PFSK-1 (cell line): ENCODE measurements around the gene ELAPOR2. TPM values are rescaled to one million over a fixed set of nuclear protein-coding genes. Genes with fewer than 3 reads are reported as not detected.

Experiments
- FOXP2 ChIP-seq: optimal IDR thresholded peaks from 2 replicates; pipeline ENCODE3; 2011; ENCODE audit warnings: borderline replicate concordance, control low read depth, inconsistent platforms; ENCODE audit not compliant: insufficient read depth; ENCODE audit errors: extremely low read length, extremely low read depth
- POLR2AphosphoS5 ChIP-seq: IDR thresholded peaks from 2 replicates; pipeline ENCODE4 v1.6.1; 2012; ENCODE audit warnings: low read depth, mild to moderate bottlenecking, control low read depth, low read length, moderate library complexity
- SIN3A ChIP-seq: IDR thresholded peaks from 2 replicates; pipeline ENCODE4 v1.6.1; 2012; ENCODE audit warnings: mild to moderate bottlenecking, low read length, moderate library complexity, borderline replicate concordance; ENCODE audit not compliant: insufficient read depth
- TAF1 ChIP-seq: IDR thresholded peaks from 2 replicates; pipeline ENCODE4 v1.6.1; 2012; ENCODE audit warnings: low read length, control low read depth, borderline replicate concordance; ENCODE audit not compliant: insufficient read depth
- polyA plus RNA-seq: library from polyadenylated mRNA; unstranded; fragments of >200 nt; gene quantifications from one replicate; pipeline ENCODE4 v1.2.1, GENCODE V29; 2012; ENCODE audit warnings: low read depth, missing spikeins; ENCODE audit not compliant: insufficient read length
- TF ChIP-seq, protein P1 (sequence below), 2 experiments: IDR thresholded peaks; 2 replicates each; pipeline versions ENCODE4 v1.6.1 to v1.8.0; 2011 to 2012; ENCODE audit warnings: low read depth in 2 of 2, low read length in 2 of 2, control low read depth in 1 of 2, inconsistent platforms in 1 of 2, mild to moderate bottlenecking in 1 of 2, moderate library complexity in 1 of 2; ENCODE audit not compliant: insufficient read depth in 1 of 2

ELAPOR2 gene, protein sequence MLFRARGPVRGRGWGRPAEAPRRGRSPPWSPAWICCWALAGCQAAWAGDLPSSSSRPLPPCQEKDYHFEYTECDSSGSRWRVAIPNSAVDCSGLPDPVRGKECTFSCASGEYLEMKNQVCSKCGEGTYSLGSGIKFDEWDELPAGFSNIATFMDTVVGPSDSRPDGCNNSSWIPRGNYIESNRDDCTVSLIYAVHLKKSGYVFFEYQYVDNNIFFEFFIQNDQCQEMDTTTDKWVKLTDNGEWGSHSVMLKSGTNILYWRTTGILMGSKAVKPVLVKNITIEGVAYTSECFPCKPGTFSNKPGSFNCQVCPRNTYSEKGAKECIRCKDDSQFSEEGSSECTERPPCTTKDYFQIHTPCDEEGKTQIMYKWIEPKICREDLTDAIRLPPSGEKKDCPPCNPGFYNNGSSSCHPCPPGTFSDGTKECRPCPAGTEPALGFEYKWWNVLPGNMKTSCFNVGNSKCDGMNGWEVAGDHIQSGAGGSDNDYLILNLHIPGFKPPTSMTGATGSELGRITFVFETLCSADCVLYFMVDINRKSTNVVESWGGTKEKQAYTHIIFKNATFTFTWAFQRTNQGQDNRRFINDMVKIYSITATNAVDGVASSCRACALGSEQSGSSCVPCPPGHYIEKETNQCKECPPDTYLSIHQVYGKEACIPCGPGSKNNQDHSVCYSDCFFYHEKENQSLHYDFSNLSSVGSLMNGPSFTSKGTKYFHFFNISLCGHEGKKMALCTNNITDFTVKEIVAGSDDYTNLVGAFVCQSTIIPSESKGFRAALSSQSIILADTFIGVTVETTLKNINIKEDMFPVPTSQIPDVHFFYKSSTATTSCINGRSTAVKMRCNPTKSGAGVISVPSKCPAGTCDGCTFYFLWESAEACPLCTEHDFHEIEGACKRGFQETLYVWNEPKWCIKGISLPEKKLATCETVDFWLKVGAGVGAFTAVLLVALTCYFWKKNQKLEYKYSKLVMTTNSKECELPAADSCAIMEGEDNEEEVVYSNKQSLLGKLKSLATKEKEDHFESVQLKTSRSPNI
- 0.41 TPM for polyA plus RNA-seq

DNA sequence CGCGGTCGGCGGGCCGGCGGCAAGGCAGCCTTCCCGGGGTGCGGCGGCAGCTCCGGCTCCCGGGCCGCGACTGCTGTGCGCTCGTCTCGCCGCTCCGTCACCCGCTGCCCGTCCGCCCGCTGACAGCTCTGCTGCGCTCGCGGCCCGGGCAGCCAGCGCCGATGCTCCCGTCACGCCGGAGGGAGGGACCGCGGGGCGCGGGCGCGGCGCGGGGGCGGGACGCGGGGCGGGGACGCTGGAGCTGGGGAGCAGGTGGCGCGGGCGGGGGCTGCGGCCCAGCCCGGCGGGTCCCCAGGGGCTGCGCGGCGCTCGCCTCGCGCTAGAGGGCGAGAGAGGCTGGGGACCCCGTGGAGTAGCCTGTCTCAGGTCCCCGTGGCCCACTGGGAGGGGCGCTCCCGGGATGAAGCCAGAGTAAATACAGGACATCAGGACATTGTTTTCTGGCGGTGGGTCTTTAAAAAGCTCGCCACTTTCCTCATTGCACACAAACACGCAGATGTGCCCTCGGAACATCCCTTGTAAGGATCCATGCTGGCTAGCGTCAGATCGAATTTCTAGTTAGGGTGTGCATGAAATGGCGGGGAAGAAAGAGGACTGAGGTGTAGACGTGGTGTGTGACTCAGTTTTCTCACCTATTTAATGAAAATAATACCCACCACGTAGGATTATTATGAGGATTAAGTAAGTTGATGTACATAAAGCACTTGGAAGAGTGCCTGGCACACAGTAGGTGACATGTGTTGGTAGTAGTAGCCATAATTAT lies at the start of gene ELAPOR2:
Gene ELAPOR2, minus strand, starts transcription at position 130 of the 763 bp plus-strand sequence. CDS start 141 bp downstream, outside the sequence.
- TF ChIP-seq POLR2AphosphoS5 (no peak), TAF1 (no peak), SIN3A (no peak), FOXP2 (no peak)
- TF ChIP-seq, protein P1, sequence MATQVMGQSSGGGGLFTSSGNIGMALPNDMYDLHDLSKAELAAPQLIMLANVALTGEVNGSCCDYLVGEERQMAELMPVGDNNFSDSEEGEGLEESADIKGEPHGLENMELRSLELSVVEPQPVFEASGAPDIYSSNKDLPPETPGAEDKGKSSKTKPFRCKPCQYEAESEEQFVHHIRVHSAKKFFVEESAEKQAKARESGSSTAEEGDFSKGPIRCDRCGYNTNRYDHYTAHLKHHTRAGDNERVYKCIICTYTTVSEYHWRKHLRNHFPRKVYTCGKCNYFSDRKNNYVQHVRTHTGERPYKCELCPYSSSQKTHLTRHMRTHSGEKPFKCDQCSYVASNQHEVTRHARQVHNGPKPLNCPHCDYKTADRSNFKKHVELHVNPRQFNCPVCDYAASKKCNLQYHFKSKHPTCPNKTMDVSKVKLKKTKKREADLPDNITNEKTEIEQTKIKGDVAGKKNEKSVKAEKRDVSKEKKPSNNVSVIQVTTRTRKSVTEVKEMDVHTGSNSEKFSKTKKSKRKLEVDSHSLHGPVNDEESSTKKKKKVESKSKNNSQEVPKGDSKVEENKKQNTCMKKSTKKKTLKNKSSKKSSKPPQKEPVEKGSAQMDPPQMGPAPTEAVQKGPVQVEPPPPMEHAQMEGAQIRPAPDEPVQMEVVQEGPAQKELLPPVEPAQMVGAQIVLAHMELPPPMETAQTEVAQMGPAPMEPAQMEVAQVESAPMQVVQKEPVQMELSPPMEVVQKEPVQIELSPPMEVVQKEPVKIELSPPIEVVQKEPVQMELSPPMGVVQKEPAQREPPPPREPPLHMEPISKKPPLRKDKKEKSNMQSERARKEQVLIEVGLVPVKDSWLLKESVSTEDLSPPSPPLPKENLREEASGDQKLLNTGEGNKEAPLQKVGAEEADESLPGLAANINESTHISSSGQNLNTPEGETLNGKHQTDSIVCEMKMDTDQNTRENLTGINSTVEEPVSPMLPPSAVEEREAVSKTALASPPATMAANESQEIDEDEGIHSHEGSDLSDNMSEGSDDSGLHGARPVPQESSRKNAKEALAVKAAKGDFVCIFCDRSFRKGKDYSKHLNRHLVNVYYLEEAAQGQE (IDR thresholded peaks at IDR 0.05; ENCODE audit: insufficient read depth in 1 of 2, low read depth in 2 of 2, low read length in 2 of 2) = no peak

DNA sequence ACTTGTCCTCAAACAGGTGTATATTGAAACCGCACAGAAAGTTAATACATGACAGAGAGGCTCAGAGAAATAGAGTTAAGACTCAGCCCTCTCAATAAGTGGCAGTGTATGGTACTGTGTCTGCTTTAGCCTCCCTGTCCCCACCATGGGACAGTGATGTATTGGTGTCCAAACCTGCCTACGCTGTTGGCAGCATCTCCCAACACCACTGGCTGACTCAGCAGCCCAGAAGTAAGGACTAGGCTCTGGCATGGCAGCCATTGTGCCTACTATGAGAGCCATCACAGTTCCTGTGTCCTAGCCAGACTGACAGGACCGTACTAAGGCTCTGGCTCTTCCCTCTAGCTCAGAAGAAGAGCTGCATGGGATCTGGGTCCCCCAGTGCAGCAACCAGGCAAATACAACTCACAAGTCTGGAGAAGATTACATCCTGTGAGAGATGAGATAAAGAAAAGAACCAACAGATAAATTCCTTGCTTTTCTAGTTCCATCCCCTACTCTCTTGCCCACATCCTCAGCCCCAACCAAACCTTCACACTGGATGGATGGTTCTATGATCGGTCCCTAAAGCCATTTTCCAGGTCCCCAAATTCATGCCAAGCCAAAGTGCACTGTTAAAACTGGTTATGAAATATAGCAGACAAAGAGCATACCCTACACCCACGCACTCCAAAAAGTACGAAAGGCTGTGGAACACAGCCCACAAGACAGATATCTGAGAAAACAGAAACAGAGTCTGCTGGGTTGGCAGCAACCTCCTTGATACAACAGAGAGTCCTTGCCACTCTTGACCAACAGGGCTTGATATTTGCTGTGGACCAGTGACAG lies 48.7 kb upstream of the ELAPOR2 start:
- no peak for TF ChIP-seq POLR2AphosphoS5
- TF ChIP-seq, protein P1 (IDR thresholded peaks at IDR 0.05; ENCODE audit: insufficient read depth in 1 of 2, low read depth in 2 of 2, low read length in 2 of 2) = no peak
- TF ChIP-seq SIN3A = no peak
- TF ChIP-seq TAF1 = no peak
- no peak for TF ChIP-seq FOXP2

DNA sequence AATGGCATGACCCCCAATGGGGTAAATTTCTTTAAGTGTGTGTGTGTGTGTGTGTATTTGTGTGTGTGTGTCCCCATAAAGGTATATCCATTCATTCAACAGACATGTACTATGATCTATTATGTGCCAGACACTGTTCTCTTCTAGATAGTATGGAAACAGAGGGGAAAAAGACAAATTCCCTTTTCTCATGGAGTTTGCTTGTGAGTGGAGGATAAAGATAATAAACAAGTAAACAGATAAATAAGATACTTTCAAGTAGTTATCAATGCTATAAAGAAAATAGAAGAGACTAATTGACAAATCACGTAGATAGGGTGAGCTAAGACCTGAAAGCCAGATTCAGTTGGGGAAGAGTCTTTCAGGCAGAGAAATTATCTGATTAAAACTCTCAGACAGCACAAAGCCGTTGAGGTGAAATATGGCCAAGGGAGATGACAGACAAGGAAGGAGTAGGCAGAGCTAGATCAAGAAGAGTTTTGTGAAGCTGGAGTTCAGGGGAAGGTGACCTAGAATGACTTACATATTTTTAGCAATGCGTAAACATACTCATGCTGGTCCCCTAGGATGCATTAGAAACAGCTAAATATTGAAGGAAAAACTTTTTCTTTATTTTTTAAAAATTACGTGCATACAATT lies 47.6 kb upstream of the ELAPOR2 start:
- TF ChIP-seq, protein P1 (IDR thresholded peaks at IDR 0.05; ENCODE audit: insufficient read depth in 1 of 2, low read depth in 2 of 2, low read length in 2 of 2) = no peak
- TF ChIP-seq POLR2AphosphoS5 (no peak), FOXP2 (no peak), SIN3A (no peak), TAF1 (no peak)
